Thoracic aorta (tissue), 2 donors: Measurements from ENCODE around the gene BCAS1. TPM values are rescaled to one million over a fixed set of nuclear protein-coding genes. Genes with fewer than 3 reads are reported as not detected.

Experiments
- ATAC-seq: fragments of 150-250 bp; one replicate; pipeline ENCODE4 v1.8.0; 2017; ENCODE audit warnings: low read depth; ENCODE audit not compliant: insufficient number of reproducible peaks, low FRiP score
- DNase-seq: peaks from one replicate; pipeline ENCODE4 v3.0.0-alpha.2; 2020; ENCODE audit warnings: low spot score
- H3K27ac ChIP-seq, 2 donors: fragments of 200-600 bp; sonication (generic); 1 replicate in 1 of 2; 2 replicates in 1 of 2; pipeline ENCODE4 v1.5.1; 2016; ENCODE audit warnings: mild to moderate bottlenecking in 2 of 2, moderate library complexity in 2 of 2
- H3K27me3 ChIP-seq: fragments of 200-600 bp; sonication (generic); replicated peaks from 2 replicates; pipeline ENCODE4 v1.6.0; 2016; ENCODE audit warnings: mild to moderate bottlenecking; ENCODE audit not compliant: insufficient read depth
- H3K36me3 ChIP-seq: fragments of 200-600 bp; sonication (generic); one replicate; pipeline ENCODE4 v1.5.1; 2016
- H3K4me1 ChIP-seq, 2 donors: fragments of 200-600 bp; sonication (generic); 1 replicate in 1 of 2; 2 replicates in 1 of 2; pipeline versions ENCODE4 v1.5.1 to v1.6.0; 2016; ENCODE audit warnings: low read depth in 2 of 2, mild to moderate bottlenecking in 1 of 2; ENCODE audit not compliant: control insufficient read depth in 1 of 2
- H3K4me3 ChIP-seq: fragments of 200-600 bp; sonication (generic); 2 replicates; pipeline ENCODE4 v1.5.1; 2016; ENCODE audit warnings: mild to moderate bottlenecking
- H3K9me3 ChIP-seq: fragments of 200-600 bp; sonication (generic); 2 replicates; pipeline ENCODE4 v1.5.1; 2016
- total RNA-seq, 2 donors: library from RNA; depleted of rRNA; stranded (reverse); fragments of >200 nt; gene quantifications; one replicate each; pipeline versions ENCODE4 v1.1.0 to v1.2.3, GENCODE V29; 2016
- TF ChIP-seq, protein P1 (sequence below): fragments of 200-600 bp; sonication (generic); IDR thresholded peaks from one replicate; pipeline ENCODE4 v1.5.1; 2019; ENCODE audit warnings: antibody characterized with exemption

Gene BCAS1
- total RNA-seq, 2 donors from 2014 or later: under 0.01 to 3.6 TPM

DNA sequence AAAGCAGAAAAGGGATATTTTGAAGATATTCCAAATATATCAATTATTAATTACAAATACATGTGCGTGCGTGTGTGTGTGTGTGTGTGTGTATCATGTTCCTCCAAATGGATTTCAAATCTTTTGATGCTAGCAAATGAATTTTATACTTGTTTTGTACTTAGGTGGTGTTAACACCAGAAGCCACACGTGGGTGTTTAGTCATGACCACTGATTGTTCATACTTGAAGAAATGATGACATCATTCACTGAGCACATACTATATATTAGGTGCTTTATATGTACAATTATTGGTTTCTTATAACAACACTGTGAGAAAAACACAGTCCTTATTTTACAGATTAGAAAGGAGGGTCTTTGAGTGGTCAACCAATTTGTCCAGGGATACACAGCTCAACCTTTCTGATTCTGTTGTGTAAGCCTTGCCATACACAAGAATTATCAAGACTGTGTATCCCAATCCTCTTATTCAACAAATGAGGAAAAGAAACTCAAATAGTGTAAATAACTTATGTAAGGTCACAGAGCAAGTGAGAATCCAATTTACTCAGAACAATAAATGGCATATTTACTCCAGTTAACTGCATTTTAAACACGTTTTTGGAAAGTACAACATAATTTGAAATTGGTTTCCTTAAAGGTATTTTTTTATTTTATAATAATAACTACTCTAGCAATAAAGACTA, 88.5 kb downstream of the BCAS1 start:
- H3K4me3 ChIP-seq: no peak overlapping the region
- DNase-seq: no peak
- H3K9me3 ChIP-seq: no peaks in the 10 kb centered on the region
- H3K4me1 ChIP-seq: no peaks in the 10 kb centered on the region
- H3K27ac ChIP-seq: no peak overlapping the region
- TF ChIP-seq, protein P1, sequence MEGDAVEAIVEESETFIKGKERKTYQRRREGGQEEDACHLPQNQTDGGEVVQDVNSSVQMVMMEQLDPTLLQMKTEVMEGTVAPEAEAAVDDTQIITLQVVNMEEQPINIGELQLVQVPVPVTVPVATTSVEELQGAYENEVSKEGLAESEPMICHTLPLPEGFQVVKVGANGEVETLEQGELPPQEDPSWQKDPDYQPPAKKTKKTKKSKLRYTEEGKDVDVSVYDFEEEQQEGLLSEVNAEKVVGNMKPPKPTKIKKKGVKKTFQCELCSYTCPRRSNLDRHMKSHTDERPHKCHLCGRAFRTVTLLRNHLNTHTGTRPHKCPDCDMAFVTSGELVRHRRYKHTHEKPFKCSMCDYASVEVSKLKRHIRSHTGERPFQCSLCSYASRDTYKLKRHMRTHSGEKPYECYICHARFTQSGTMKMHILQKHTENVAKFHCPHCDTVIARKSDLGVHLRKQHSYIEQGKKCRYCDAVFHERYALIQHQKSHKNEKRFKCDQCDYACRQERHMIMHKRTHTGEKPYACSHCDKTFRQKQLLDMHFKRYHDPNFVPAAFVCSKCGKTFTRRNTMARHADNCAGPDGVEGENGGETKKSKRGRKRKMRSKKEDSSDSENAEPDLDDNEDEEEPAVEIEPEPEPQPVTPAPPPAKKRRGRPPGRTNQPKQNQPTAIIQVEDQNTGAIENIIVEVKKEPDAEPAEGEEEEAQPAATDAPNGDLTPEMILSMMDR: no peak
- no peaks in the 10 kb centered on the region for H3K27me3 ChIP-seq
- no peaks in the 10 kb centered on the region for H3K36me3 ChIP-seq
- no peak for ATAC-seq

DNA sequence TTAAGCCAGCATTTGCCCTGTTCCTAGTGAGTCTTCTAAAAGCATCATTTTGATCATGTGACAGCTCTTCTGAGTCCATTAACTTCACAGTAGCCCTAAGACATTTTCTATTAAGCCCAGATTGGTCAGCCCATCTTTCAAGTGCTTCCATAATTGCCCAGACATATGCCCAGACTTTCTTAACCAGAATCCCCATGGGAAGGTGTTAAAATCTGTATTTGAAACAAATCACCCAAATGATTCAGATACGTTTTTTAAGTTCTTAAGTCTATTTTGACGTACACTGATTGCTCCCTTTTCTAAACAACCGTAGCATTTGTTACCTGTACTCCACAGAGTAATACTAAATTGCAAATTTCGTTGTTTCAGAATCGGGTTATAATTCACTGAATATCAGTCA, 89.3 kb downstream of the BCAS1 start:
- TF ChIP-seq, protein P1: no peak
- DNase-seq (no peak), ATAC-seq (no peak)
- Histone ChIP-seq H3K36me3 (no peaks in the 10 kb centered on the region), H3K4me1 (no peaks in the 10 kb centered on the region), H3K4me3 (no peak overlapping the region), H3K27ac (no peak overlapping the region), H3K9me3 (no peaks in the 10 kb centered on the region), H3K27me3 (no peaks in the 10 kb centered on the region)

DNA sequence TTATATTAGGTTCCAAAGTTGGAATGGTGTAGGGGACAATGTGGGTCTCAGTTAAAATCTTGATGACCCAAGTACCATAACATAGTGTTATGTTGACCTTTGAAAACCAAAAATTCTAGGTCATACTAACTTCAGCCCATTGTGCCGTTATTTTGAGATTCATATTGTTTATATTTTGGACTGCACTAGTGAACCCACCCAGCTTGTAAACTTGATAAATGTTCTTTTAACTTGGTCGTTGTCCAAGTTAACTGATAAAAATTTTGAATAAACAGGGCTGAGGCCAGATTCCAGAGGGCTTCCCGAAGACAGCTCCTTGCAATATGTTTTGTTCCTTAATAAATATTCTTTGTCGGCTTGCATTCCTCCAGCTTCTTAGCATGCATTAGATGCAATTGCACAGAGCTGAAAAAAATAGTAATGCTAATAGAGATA, 90.3 kb downstream of the BCAS1 start:
- DNase-seq (no peak), ATAC-seq (no peak)
- H3K9me3 ChIP-seq: no peaks in the 10 kb centered on the region
- no peaks in the 10 kb centered on the region for H3K4me1 ChIP-seq
- no peaks in the 10 kb centered on the region for H3K27me3 ChIP-seq
- H3K27ac ChIP-seq: no peak overlapping the region
- H3K36me3 ChIP-seq: no peaks in the 10 kb centered on the region
- TF ChIP-seq, protein P1: no peak
- H3K4me3 ChIP-seq: no peak overlapping the region

DNA sequence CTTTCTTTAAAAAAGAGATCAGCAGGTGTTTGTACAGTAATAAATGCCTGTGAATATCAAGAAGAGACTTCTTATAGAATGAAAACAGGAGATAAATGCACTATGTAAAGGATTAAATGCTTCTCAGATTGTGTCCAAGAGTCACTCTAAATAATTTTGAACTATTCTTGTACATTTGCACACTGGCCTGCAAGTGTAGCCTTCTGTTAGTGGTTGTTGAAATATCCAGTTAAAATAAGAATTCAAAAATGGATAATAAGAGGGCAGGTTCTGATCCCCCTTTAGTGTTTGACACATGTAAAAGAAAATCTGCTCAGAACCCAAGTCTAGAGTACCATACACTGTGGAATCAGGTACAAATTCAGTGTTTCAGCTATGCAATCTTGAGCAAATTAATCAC, 91.9 kb downstream of the BCAS1 start:
- TF ChIP-seq, protein P1: no peak

DNA sequence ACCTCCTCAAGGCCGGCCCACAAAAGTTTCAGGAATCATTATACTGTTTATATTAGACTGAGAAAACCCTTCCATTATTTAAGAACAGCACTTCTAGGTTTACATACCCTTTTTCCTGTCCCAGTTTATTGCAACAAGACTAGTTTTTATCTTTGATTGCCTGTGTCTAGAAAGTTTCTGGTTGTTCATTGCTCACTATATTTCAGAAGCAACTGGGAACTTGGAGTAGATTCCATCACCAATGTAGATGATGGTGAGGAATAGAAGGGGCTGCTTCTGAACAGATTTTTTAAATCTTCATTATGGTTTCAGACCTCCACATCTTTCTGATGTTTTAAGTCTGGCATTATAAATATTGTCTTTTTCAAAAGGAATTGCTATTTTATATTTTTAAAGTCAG, 93.0 kb downstream of the BCAS1 start:
- Histone ChIP-seq H3K9me3 (no peaks in the 10 kb centered on the region), H3K27ac (no peak overlapping the region), H3K4me1 (no peaks in the 10 kb centered on the region), H3K36me3 (no peaks in the 10 kb centered on the region), H3K27me3 (no peaks in the 10 kb centered on the region), H3K4me3 (no peak overlapping the region)
- DNase-seq (no peak), ATAC-seq (no peak)
- TF ChIP-seq, protein P1: no peak

More for the DNA sequence above, 91.9 kb downstream of the BCAS1 start:
- ATAC-seq (no peak), DNase-seq (no peak)
- no peaks in the 10 kb centered on the region for H3K9me3 ChIP-seq
- H3K27ac ChIP-seq: no peak overlapping the region
- no peaks in the 10 kb centered on the region for H3K36me3 ChIP-seq
- H3K27me3 ChIP-seq: no peaks in the 10 kb centered on the region
- H3K4me3 ChIP-seq: no peak overlapping the region
- H3K4me1 ChIP-seq: no peaks in the 10 kb centered on the region
